GM18526 (cell line): ENCODE measurements around the gene PBX4.

Experiments
- POLR2A ChIP-seq: IDR thresholded peaks from 3 replicates; pipeline ENCODE4 v1.6.1; 2011; ENCODE audit not compliant: insufficient read length; ENCODE audit errors: extremely low read depth

The PBX4 gene

DNA sequence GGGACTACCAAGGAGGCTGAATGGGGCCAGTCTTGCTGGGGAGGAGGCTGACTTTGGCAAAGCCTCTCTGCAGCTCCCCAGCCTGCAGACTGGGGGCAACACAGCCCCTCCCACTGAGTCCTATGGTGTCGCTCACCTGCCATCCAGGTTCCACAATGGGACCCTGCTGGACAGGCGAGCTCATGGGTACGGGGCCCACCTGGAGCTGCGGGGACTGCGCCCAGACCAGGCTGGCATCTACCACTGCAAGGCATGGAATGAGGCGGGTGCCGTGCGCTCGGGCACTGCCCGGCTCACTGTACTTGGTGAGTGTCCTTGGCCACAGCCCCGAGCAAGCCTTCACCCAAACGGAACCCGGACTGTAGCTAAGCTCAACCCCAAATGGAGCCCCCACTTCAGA is 75.4 kb downstream of the PBX4 start:
- no peak for TF ChIP-seq POLR2A

DNA sequence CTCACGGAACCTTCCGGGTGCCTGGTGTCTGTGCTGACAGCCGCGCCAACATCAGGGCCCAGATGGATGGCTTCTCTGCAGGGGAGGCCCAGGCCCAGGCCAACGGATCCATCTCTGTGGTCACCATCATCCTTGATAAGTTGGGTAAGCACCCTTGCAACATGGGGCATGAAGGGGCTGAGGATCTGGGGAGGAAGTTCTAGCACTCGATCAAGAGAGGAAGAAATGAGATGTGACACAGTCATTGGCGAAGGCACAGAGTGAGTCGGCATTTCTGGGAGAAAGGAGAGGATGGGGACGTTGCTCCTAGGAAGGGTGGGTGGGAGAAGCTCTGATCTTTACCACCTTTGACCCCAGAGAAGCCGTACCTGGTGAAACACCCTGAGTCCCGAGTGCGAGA is 76.0 kb downstream of the PBX4 start:
- no peak for TF ChIP-seq POLR2A

DNA sequence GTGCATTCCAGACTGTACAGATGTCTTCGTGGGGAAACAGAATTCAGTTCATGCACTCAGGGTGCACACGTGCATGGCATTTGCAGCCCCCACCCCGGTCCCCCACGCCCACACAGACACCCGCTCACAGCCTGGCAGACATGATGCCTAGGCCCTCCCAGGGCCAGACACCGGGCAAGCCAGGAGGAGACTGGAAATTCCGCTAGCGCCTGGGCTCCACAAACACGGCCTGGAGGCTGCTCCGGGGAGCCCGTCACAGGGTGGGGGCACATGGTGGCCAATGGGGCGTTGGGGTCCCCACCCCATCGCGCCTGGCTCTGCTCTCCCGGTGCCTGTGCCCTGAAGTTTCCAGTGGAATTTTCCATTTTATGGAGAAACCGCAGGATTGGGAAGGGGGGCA is 76.9 kb downstream of the PBX4 start:
- no peak for TF ChIP-seq POLR2A

DNA sequence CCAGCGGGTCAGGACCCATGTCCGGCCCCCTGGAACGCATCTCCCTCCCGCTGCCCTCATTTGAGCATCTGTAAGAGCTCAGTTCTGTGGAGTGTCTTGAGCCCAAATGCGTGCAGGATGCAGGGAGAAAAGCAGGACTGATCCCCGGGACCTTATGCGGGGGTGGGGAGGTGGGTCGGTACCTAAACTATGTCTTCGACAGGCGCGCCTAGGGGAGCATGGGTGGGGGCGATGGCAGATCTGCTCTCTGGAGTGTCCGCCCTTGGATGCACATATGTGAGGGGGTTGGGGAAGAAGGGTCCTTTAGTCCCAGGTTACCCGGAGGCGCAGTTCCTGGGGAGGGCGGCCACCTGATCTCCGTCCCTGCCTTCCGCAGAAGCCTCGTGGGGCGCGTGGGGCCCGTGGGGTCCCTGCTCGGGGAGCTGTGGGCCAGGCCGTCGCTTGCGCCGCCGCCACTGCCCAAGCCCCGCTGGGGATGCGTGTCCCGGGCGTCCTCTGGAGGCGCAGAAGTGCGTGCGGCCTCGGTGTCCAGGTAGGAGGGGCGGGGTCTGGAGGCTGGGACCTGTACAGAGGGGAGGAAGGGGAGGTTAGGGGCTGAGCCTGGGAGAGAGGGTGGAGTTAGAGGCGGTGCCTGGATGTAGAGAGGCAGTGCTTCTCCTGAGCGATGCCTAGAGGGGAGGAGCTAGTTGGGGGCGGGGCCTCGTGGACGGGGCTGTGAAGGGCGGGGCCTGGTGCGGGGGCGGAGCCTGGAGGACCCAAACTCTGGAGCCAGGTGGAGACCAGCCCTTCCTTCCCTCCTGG is 77.6 kb downstream of the PBX4 start:
- no peak for TF ChIP-seq POLR2A

DNA sequence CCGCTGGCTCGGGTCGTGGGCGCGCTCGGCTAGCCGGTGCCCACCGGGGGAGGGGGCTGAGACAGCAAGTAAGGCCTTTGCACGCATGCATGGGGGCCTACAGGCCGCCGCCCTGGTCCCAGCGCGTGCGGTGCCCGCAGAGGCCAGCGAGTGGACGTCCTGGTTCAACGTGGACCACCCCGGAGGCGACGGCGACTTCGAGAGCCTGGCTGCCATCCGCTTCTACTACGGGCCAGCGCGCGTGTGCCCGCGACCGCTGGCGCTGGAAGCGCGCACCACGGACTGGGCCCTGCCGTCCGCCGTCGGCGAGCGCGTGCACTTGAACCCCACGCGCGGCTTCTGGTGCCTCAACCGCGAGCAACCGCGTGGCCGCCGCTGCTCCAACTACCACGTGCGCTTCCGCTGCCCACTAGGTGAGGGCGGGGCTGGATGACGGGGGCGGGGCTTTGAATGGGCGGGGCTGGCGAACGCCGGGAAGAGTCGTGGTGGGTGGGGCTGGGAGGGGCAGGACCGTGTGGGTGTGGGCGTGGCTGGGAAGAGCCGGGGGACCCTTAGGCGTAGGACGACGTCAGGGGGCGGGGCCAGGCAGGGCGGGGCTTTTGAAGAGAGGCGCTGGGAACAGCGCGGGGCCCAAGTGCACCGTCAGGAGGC is 78.3 kb downstream of the PBX4 start:
- no peak for TF ChIP-seq POLR2A

DNA sequence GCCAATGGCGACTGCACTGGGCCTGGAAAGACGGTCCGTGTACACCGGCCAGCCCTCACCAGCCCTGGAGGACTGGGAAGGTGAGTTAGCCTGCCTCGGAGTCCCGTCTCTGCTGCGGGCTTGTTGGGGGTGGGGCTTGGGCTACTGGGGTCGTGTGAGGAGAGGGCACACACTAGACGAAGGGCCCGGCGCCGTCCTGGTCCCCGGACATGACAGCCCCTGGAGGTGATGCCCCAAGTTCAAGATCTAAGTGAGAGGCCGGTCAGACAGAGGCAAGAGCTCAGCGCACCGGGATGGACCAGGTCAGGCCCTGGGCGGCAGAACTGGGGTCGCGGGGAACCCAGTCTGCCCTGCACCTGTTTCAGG is 78.8 kb downstream of the PBX4 start:
- no peak for TF ChIP-seq POLR2A

DNA sequence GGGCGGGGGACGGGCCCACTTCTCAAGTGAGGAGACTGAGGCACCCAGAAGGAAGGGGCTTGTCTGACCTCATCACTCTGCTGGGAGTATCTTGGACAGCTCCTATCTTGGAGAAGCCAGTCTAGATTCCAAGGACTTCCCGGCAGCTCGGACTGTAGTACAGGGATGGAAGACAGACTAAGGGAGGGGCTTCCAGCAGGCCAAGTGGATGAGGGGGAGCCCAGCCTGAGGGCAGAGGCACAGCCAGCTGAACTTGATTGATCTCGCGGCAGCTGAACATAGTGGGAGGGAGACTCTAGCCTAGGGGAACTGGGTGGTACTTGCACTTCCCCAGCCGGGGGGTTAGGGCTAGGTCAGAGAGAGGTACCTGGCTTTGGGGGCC is 79.7 kb downstream of the PBX4 start:
- no peak for TF ChIP-seq POLR2A

DNA sequence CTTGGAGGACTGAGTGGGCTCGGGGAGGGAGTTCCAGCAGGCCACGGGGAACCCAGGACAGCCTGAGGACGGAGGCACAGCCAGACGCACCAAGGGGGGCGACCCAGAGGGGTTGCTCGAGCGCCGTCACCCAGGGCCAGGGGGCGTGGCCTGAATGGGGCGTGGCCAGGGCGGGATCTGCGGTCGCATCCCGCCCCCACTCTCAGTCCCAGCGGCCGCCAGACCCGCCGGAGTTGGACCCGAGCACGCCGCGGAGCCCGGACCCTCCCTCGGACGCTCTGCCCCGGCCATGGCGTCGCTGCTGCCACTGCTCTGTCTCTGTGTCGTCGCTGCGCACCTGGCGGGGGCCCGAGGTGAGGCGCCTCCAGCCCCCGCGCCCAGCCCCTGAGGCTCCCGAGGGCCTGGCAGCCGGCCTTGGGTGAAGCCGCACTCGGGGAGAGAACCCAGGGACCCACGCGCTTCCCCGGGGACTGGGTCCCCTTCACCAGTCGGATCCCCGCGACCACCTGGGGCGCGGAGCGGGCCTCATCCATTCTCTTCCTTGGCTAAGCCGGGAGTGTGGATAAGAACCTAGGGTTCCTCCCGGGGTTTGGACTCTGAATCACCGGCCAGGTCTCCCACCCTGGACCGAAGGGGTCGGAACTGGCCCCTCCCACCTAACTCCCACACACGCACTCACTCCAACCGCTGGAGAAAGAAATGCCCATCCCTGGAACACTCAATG is 80.3 kb downstream of the PBX4 start, which contains the start of gene CILP2:
TSS of gene CILP2 (plus strand) at position 205 of the 724 bp plus-strand sequence. CDS start at position 290, 85 bp downstream.
- TF ChIP-seq POLR2A, result no peak

DNA sequence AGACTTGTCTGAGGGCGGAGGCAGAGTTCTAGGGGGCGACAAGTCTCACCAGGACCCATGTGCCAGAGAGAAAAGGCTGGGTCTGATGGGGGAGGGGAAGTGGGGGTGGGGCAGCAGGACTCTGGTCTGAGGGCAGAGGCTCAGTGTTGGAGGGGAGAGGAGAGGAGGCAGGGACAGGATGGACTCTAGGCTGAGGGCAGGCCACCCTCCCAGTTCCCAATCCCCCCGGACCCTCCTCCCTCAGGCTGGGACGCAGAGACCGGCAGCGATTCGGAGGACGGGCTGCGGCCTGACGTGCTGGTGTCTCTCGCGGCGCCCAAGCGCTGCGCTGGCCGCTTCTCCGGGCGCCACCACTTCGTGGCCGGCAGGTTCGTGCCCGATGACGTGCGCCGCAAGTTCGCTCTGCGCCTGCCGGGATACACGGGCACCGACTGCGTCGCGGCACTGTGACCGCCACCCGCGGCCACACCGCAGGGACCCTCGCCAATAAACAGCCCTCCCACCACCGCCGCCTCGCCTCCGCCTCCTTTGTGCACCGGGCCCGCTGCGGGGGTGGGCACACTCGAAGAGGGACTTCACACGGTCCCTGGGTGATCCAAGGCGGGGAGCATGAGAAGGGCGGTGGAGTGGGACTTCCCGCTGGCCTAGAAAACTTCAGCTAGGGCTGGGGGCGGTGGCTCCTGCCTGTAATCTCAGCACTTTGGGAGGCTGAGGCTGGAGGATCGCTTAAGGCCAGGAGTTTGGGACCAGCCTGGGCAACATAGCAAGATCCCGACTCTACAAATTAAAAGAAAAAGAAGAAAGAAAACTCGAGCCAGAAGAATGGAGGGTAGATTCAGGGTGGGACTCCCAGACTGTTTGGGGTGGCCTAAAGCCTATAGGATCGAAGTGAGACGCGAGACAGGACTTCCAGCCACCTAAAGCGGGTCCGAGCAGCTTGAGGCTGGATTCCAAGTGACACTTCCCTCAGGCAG is 81.1 kb downstream of the PBX4 start:
- no peak for TF ChIP-seq POLR2A

DNA sequence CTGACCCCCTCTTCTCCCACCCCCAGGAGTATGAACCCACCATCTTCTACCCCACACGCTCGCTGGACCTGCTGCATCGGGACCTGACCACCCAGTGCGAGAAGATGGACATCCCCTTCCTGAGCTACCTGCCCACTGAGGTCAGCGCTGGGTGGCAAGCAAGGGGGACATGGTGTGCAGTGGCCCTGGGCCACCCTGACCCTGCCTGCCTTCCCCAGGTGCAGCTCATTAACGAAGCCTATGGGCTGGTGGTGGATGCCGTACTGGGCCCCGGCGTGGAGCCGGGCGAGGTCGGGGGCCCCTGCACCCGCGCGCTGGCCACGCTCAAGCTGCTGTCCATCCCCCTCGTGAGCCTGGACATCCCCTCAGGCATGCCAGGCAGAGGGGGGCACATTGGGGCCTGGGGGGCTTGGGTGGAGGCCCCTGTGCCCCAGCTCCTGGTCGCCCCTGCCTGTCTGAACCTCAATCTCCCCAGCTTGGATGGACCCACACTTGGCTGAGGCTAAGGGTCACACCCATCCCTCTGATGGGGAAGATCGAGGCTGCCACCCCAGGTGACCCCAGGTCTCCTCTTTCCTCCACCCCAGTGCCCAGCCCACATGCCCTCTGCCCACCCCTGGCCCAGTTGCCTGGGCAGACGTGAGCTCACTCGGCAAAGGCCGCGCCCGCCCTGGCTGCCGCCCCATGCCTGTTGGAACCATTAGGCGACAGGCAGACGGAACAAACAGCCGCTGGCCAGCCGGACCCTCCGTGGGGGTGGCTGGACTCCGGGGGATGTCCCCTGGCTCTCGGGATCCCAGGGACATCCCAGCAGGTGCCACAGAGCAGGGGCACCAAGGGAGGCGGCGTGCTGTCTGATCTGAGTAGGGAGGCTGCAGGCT is 82.9 kb downstream of the PBX4 start:
- no peak for TF ChIP-seq POLR2A

DNA sequence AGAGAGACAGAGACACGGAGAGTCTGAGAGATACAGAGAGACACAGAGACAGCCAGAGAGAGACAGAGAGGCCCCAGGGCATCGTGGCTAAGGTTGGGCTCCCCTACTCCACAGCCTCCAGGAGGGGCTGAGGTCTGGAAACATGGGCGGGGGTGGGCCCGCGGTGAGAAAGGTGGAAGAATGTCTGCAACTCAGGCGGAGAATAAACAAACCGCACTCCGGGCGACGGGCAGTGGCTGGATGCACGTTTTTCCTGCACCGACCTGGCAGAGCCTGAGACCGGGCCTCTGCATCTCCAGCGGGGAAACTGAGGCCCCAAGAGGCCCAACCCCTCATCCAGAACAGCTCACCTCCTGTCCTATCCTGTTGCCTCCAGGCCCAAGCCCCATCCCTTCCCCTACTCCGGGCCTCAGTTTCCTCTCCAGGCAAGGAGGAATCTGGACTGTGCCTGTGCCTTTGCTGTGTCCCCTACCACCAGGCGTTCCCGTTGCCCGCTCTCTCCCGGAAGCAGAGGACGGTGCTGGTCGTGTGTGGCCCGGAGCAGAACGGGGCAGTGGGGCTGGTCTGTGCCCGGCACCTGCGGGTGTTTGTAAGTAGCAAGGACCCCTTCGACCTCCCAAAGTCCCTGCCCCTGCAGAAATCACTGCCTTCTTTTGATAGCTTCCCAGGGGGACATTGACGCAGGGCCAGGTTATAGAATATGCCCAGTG is 83.8 kb downstream of the PBX4 start:
- no peak for TF ChIP-seq POLR2A

DNA sequence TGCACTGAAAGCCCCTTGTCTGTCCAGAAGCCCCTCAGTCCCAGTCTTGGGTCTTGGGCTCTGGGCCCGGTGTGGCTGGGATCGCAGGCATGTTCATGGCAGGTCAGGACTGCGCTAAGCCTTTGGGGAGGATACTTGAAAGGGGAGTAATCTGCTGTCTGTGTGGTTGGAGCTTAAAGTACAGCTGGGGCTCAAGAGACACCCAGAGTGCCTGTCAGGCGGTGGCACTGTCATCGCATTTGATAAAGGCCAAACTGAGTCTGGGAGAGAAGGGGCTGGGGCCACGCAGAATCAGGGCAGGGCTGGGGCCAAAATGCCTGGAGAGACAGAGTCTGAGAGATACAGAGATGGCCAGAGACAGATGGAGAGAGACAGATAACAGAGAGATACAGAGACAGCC is 84.6 kb downstream of the PBX4 start:
- TF ChIP-seq POLR2A, result no peak
